SU-DHL-6 (cell line): Measurements from ENCODE around the gene VAMP3.

Source experiments
- H2AFZ ChIP-seq: fragments of 200-600 bp; sonication (generic); 2 replicates; pipeline ENCODE4 v1.6.1; 2014; ENCODE audit warnings: low read depth, mild to moderate bottlenecking, moderate library complexity, mixed read lengths, antibody characterized with exemption, low read length; ENCODE audit not compliant: severe bottlenecking
- H3F3A ChIP-seq: fragments of 200-600 bp; shearing (Covaris generic); 2 replicates; pipeline ENCODE4 v1.6.0; 2016; ENCODE audit warnings: antibody characterized with exemption, mild to moderate bottlenecking; ENCODE audit not compliant: insufficient read depth
- H3K27ac ChIP-seq: fragments of 200-600 bp; sonication (generic); 2 replicates; pipeline ENCODE4 v1.5.1; 2016; ENCODE audit warnings: low read depth, mild to moderate bottlenecking, low read length, moderate library complexity, mixed read lengths
- H3K27me3 ChIP-seq: fragments of 200-600 bp; sonication (generic), shearing (Covaris generic); 2 replicates; pipeline ENCODE4 v1.6.0; 2014; ENCODE audit warnings: mild to moderate bottlenecking, low read length
- H3K36me3 ChIP-seq: fragments of 200-600 bp; sonication (generic); 2 replicates; pipeline ENCODE4 v1.6.1; 2014; ENCODE audit warnings: mild to moderate bottlenecking, low read length, mixed read lengths
- H3K4me2 ChIP-seq: fragments of 300-600, 200-600 bp; shearing (Covaris generic), sonication (generic); 2 replicates; pipeline ENCODE4 v1.6.0; 2014; ENCODE audit warnings: low read length, low read depth, mild to moderate bottlenecking; ENCODE audit not compliant: poor library complexity, severe bottlenecking
- H3K4me3 ChIP-seq: fragments of 200-600 bp; sonication (generic); 2 replicates; pipeline ENCODE4 v1.5.1; 2014; ENCODE audit warnings: antibody characterized with exemption, low read length, mild to moderate bottlenecking, mixed read lengths; ENCODE audit not compliant: insufficient read depth, poor library complexity, severe bottlenecking
- H3K79me2 ChIP-seq: fragments of 200-600 bp; sonication (generic); 2 replicates; pipeline ENCODE4 v1.6.1; 2014; ENCODE audit warnings: mild to moderate bottlenecking, low read length, moderate library complexity; ENCODE audit not compliant: insufficient read depth
- H3K9ac ChIP-seq: fragments of 200-600 bp; sonication (generic); 2 replicates; pipeline ENCODE4 v1.7.0; 2014; ENCODE audit warnings: mild to moderate bottlenecking, low read length
- H3K9me2 ChIP-seq: fragments of 200-600 bp; sonication (generic); replicated peaks from 2 replicates; pipeline ENCODE4 v1.6.1; 2014; ENCODE audit warnings: low read length; ENCODE audit not compliant: insufficient read depth
- H3K9me3 ChIP-seq: fragments of 200-600 bp; sonication (generic); 2 replicates; pipeline ENCODE4 v1.6.1; 2014; ENCODE audit warnings: low read length, mixed read lengths; ENCODE audit not compliant: insufficient read depth
- H4K20me1 ChIP-seq: fragments of 200-600 bp; sonication (generic); 2 replicates; pipeline ENCODE4 v1.6.1; 2014; ENCODE audit warnings: low read depth, mild to moderate bottlenecking, antibody characterized with exemption, low read length, moderate library complexity, mixed read lengths
- CTCF ChIP-seq: fragments of 200-600 bp; sonication (generic); IDR thresholded peaks from one replicate; pipeline ENCODE4 v1.5.1; 2017; ENCODE audit warnings: antibody characterized with exemption, mild to moderate bottlenecking, low read length, moderate library complexity; ENCODE audit not compliant: insufficient read depth, poor library complexity, severe bottlenecking
- EZH2phosphoT487 ChIP-seq: fragments of 200-600 bp; sonication (generic), shearing (Covaris generic); conservative IDR thresholded peaks from 2 replicates; pipeline ENCODE4 v1.6.1; 2018; ENCODE audit warnings: mild to moderate bottlenecking, antibody characterized with exemption, low read length, moderate library complexity, mixed read lengths

VAMP3 gene

DNA sequence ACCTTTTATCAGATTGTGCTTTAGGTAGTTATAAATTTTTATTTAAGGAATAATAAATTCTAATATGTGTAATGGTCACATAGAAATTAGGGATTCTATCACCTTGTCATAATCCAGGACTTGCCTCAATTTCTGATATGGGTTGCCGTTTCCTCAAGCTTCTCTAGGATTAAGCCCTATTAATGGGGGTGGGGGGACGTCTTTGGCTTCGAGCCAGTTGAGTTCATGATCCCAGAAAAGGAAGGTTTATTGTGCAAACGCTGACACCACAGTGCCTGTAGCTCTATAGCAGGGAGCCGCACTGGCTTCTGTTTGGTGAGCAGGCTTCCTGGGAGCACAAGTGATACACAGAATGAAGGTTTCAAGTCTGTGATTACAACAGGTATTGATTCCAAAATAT, 22.0 kb upstream of the VAMP3 start:
- H2AFZ ChIP-seq = no peak overlapping the region
- H3K27me3 ChIP-seq = no peaks in the 10 kb centered on the region
- H3K9ac ChIP-seq = no peak overlapping the region
- no peak overlapping the region for H3K4me2 ChIP-seq
- no peaks in the 10 kb centered on the region for H4K20me1 ChIP-seq
- H3K36me3 ChIP-seq = no peaks in the 10 kb centered on the region
- no peaks in the 10 kb centered on the region for H3K9me2 ChIP-seq
- H3K4me3 ChIP-seq = no peak overlapping the region
- no peaks in the 10 kb centered on the region for H3K79me2 ChIP-seq
- no peaks in the 10 kb centered on the region for H3F3A ChIP-seq
- no peak overlapping the region for H3K27ac ChIP-seq
- no peaks in the 10 kb centered on the region for H3K9me3 ChIP-seq
- no peak for TF ChIP-seq EZH2phosphoT487

DNA sequence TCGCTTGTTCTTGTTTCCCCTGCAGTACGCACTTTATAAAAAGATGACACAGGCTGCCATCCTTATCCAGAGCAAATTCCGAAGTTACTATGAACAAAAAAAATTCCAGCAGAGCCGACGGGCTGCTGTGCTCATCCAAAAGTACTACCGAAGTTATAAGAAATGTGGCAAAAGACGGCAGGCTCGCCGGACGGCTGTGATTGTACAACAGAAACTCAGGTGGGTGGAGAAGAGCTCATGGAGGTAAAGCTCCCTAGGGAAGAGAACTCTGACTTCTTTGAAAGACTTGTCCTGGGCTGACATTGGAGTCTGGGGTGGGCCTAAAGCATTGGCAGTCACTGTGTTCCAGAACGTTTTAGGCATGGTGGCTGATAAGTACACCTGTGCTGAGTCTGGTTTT, 19.9 kb upstream of the VAMP3 start:
- no peaks in the 10 kb centered on the region for H3K9me3 ChIP-seq
- H3K4me3 ChIP-seq = no peak overlapping the region
- no peaks in the 10 kb centered on the region for H3K79me2 ChIP-seq
- no peaks in the 10 kb centered on the region for H3F3A ChIP-seq
- H2AFZ ChIP-seq = no peak overlapping the region
- no peaks in the 10 kb centered on the region for H4K20me1 ChIP-seq
- no peaks in the 10 kb centered on the region for H3K36me3 ChIP-seq
- no peaks in the 10 kb centered on the region for H3K9me2 ChIP-seq
- no peak overlapping the region for H3K9ac ChIP-seq
- TF ChIP-seq EZH2phosphoT487 = no peak
- TF ChIP-seq CTCF = no peak
- no peak overlapping the region for H3K27ac ChIP-seq
- H3K27me3 ChIP-seq = no peaks in the 10 kb centered on the region
- no peak overlapping the region for H3K4me2 ChIP-seq

DNA sequence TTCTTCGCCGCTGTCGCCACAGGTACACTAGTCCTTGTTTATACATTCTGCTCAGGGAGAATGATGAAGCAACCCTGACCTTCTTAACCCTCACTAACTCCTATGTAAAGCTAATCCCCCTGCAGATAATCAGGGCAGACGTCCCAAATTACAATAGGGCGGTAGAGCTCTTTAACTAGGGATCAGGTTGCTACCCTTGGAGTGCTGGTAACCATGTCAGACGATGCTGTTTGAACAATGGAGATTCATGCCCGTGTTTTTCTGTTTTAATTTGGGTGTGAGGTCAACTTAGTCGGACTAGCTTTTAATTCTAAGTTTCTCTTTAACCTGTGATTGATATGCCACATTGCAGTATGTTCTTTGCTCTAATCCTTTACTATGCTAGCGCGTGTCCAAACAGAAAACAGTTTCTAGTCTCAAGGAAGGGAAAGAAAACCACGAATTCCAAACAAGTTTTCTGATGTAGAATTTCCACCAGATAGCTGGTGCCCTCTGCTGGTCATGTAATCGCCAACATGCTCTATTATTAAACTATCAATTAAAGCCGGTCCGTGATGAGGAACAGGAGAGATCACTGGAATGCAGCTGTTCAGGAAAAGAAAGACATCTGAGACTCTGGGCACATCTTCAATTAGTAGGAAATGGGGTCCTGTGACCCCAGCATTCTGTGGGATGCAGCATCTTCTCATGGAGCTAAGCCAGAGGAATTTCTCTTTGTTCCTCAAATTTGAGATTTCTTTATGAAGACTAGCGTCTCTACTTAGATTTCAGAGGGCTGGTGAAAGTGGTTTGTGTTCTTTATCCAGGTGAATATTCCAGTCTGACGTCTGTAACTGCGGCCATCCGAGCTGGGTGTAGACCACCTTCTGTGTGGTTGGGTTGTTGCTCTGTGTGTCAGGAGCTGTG, 18.3 kb upstream of the VAMP3 start:
- Histone ChIP-seq H4K20me1 (no peaks in the 10 kb centered on the region), H3K79me2 (no peaks in the 10 kb centered on the region), H3K9ac (no peak overlapping the region), H3K4me2 (peak overlapping the region; percentile 23), H3K27ac (no peak overlapping the region), H3K36me3 (no peaks in the 10 kb centered on the region), H3K27me3 (no peaks in the 10 kb centered on the region), H3K9me3 (no peaks in the 10 kb centered on the region), H3K9me2 (no peaks in the 10 kb centered on the region), H3F3A (no peaks in the 10 kb centered on the region), H3K4me3 (no peak overlapping the region), H2AFZ (peak overlapping the region; percentile 63)
- TF ChIP-seq CTCF (peak; percentile 79), EZH2phosphoT487 (no peak)

GRCh38 chr1:7753641-7754040, 17.5 kb upstream of the VAMP3 start:
- Histone ChIP-seq H3K9me3 (no peaks in the 10 kb centered on the region), H3K79me2 (no peaks in the 10 kb centered on the region), H3K4me3 (no peak overlapping the region), H3K4me2 (no peak overlapping the region), H3K36me3 (no peaks in the 10 kb centered on the region), H2AFZ (no peak overlapping the region), H3F3A (no peaks in the 10 kb centered on the region), H4K20me1 (no peaks in the 10 kb centered on the region), H3K27me3 (no peaks in the 10 kb centered on the region), H3K27ac (no peak overlapping the region), H3K9me2 (no peaks in the 10 kb centered on the region), H3K9ac (no peak overlapping the region)
- TF ChIP-seq CTCF (no peak), EZH2phosphoT487 (no peak)
